SK-N-MC (cell line): ENCODE measurements around the gene KDM6A.

Experiments
- EZH2 ChIP-seq: fragments of 200-600 bp; sonication (generic); IDR thresholded peaks from one replicate; pipeline ENCODE4 v1.6.1; 2017; ENCODE audit warnings: antibody characterized with exemption
- FOXP2 ChIP-seq: optimal IDR thresholded peaks from 2 replicates; pipeline ENCODE3; 2011; ENCODE audit warnings: mild to moderate bottlenecking, moderate library complexity; ENCODE audit not compliant: insufficient read depth; ENCODE audit errors: extremely low read length, control extremely low read depth
- POLR2AphosphoS5 ChIP-seq: IDR thresholded peaks from 2 replicates; pipeline ENCODE4 v1.6.1; 2012; ENCODE audit warnings: mild to moderate bottlenecking, low read depth, low read length, borderline replicate concordance

- TF ChIP-seq POLR2AphosphoS5 (no peak), FOXP2 (no peak), EZH2 (no peak)
These were observed 89.0 kb downstream of the KDM6A start for GRCh38 chrX:44961817-44962607.
